ENCODE data around the gene SLC50A1. TPM values are rescaled to one million over a fixed set of nuclear protein-coding genes. Genes with fewer than 3 reads are reported as not detected.

SLC50A1 gene
- polyA plus RNA-seq, 1 donor = 18.6 TPM

GRCh38 chr1:155170101-155170785 is 34.6 kb downstream of the SLC50A1 start:
- no peak for DNase-seq (ENCODE audit: low read depth)

GRCh38 chr1:155170806-155171205 is 35.2 kb downstream of the SLC50A1 start:
- DNase-seq (ENCODE audit: low read depth) = no peak

GRCh38 chr1:155171836-155172731 is 36.4 kb downstream of the SLC50A1 start:
- no peak for DNase-seq (ENCODE audit: low read depth)

GRCh38 chr1:155172732-155173477 is 37.3 kb downstream of the SLC50A1 start, which contains the start of gene KRTCAP2:
KRTCAP2 (minus strand) TSS chr1:155173304; CDS start chr1:155173224, 80 bp downstream.
- peak; percentile 94 for DNase-seq (ENCODE audit: low read depth)

- DNase-seq (ENCODE audit: low read depth) = no peak
Measured at GRCh38 chr1:155173478-155174323, 38.0 kb downstream of the SLC50A1 start, which contains the start of gene TRIM46. TRIM46 (plus strand) TSS chr1:155173849; CDS start chr1:155173967, 118 bp downstream.

GRCh38 chr1:155174324-155175280 is 39.0 kb downstream of the SLC50A1 start:
- no peak for DNase-seq (ENCODE audit: low read depth)

- DNase-seq (ENCODE audit: low read depth) = no peak
Measured at GRCh38 chr1:155175281-155175926, 39.8 kb downstream of the SLC50A1 start.

- DNase-seq (ENCODE audit: low read depth) = no peak
Measured at GRCh38 chr1:155175927-155176371, 40.3 kb downstream of the SLC50A1 start.

- DNase-seq (ENCODE audit: low read depth) = no peak
Measured at GRCh38 chr1:155176544-155177071, 41.0 kb downstream of the SLC50A1 start.

- no peak for DNase-seq (ENCODE audit: low read depth)
Measured at GRCh38 chr1:155177192-155177917, 41.7 kb downstream of the SLC50A1 start.

- no peak for DNase-seq (ENCODE audit: low read depth)
Measured at GRCh38 chr1:155177918-155178281, 42.2 kb downstream of the SLC50A1 start.

GRCh38 chr1:155178441-155179111 is 42.9 kb downstream of the SLC50A1 start:
- no peak for DNase-seq (ENCODE audit: low read depth)

GRCh38 chr1:155179112-155180031 is 43.7 kb downstream of the SLC50A1 start:
- no peak for DNase-seq (ENCODE audit: low read depth)

GRCh38 chr1:155181371-155182051 is 45.9 kb downstream of the SLC50A1 start:
- no peak for DNase-seq (ENCODE audit: low read depth)

- DNase-seq (ENCODE audit: low read depth) = no peak
Measured at GRCh38 chr1:155182052-155182550, 46.4 kb downstream of the SLC50A1 start.

- no peak for DNase-seq (ENCODE audit: low read depth)
Measured at GRCh38 chr1:155183775-155184221, 48.1 kb downstream of the SLC50A1 start.
